IPS DF 6.9 (cell line): ENCODE data around the gene PRUNE2.

ENCODE experiments used
- DNase-seq: peaks from one replicate; pipeline ENCODE4 v3.0.0-alpha.2; 2013; ENCODE audit warnings: low read depth, low spot score
- H3K27ac ChIP-seq: one replicate; pipeline ENCODE4 v1.5.1; 2013; ENCODE audit warnings: low read length, control low read depth
- H3K27me3 ChIP-seq: 2 replicates; pipeline ENCODE4 v1.6.1; 2013; ENCODE audit warnings: mild to moderate bottlenecking, low read length; ENCODE audit not compliant: control insufficient read depth, insufficient read depth
- H3K36me3 ChIP-seq: 2 replicates; pipeline ENCODE4 v1.6.1; 2013; ENCODE audit warnings: low read length; ENCODE audit not compliant: control insufficient read depth, insufficient read depth
- H3K4me1 ChIP-seq: 2 replicates; pipeline ENCODE4 v1.6.1; 2013; ENCODE audit warnings: low read length; ENCODE audit not compliant: control insufficient read depth, insufficient read depth
- H3K4me3 ChIP-seq: 2 replicates; pipeline ENCODE4 v1.5.1; 2013; ENCODE audit warnings: mild to moderate bottlenecking, low read length
- H3K9me3 ChIP-seq: 2 replicates; pipeline ENCODE4 v1.6.1; 2013; ENCODE audit warnings: low read length, inconsistent platforms; ENCODE audit not compliant: control insufficient read depth, insufficient read depth
- WGBS: extraction: QIAGEN DNeasy Blood & Tissue Kit; methylation state at CpG from one replicate; pipeline ENCODE4 v1.1.7; 2013; ENCODE audit warnings: mixed read lengths, missing lambda C conversion rate; ENCODE audit not compliant: insufficient read length, insufficient coverage; 5-methylcytosine and 5-hydroxymethylcytosine counted together

The PRUNE2 gene

DNA sequence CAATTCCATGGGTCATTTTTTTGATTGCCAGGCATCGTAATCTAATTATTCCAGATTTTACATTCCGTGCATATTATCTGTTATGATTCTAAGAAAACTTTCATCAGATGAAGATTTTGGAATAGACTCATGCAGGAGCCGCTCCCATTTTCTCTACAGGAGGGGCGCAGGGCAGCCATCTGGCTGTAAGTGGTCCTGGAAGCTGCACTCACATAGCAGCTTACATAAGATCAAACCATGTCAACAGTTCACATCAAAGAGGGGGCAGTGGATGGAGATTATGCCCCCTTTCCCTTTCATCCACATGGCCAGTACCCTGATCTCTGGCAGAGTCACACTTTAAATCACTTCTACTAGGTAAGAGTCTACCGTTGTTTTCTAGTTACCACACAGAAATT lies 214.9 kb downstream of the PRUNE2 start:
- H3K4me3 ChIP-seq, result no peak overlapping the region
- H3K9me3 ChIP-seq, result no peaks in the 10 kb centered on the region
- no peaks in the 10 kb centered on the region for H3K4me1 ChIP-seq
- DNase-seq, result no peak
- peaks cover 2% of the 10 kb centered on the region; the same call in 1 of the 2 replicates for H3K27me3 ChIP-seq
- no peaks in the 10 kb centered on the region for H3K36me3 ChIP-seq
- H3K27ac ChIP-seq, result no peak overlapping the region
- WGBS, result no CpG with 5 or more reads among the region's 5 CpGs

DNA sequence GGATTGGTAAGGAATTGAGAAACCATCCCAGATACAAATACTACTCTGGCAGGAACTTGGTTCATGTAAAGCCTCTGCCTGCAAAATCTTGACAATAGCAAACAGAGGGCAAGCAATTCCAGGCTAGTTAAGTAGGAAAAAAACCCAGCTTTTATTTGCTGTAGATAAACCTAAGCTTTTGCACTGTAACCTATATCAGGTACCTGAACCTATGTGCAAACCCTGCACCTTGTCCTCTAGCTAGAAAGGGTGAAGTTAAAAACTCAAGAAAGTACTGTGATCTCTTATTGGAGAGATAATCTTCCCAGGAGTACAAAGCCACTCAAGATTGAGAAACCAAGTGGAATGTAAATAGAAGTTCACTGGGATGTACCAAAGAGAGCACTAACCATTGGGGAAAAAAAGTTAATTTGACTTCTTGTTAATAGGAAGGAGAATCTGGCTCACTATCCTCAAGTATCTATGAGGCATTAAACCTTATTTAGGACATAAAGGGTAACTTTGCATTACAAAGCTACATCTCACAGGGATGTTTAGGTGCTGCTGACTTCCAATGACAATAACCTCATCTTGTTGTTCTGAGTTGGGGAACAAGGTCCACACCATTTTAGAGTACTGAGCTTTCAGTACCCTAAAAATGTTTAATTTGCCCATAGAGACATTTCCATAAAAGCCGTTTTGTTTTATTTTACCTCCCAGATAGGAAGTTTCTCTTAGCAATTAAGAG lies 215.5 kb downstream of the PRUNE2 start:
- peaks cover 2% of the 10 kb centered on the region; the same call in 1 of the 2 replicates for H3K27me3 ChIP-seq
- DNase-seq, result no peak
- H3K4me1 ChIP-seq, result no peaks in the 10 kb centered on the region
- H3K9me3 ChIP-seq, result no peaks in the 10 kb centered on the region
- no peaks in the 10 kb centered on the region for H3K36me3 ChIP-seq
- H3K27ac ChIP-seq, result no peak overlapping the region
- WGBS, result no CpG with 5 or more reads among the region's 1 CpG
- no peak overlapping the region for H3K4me3 ChIP-seq

DNA sequence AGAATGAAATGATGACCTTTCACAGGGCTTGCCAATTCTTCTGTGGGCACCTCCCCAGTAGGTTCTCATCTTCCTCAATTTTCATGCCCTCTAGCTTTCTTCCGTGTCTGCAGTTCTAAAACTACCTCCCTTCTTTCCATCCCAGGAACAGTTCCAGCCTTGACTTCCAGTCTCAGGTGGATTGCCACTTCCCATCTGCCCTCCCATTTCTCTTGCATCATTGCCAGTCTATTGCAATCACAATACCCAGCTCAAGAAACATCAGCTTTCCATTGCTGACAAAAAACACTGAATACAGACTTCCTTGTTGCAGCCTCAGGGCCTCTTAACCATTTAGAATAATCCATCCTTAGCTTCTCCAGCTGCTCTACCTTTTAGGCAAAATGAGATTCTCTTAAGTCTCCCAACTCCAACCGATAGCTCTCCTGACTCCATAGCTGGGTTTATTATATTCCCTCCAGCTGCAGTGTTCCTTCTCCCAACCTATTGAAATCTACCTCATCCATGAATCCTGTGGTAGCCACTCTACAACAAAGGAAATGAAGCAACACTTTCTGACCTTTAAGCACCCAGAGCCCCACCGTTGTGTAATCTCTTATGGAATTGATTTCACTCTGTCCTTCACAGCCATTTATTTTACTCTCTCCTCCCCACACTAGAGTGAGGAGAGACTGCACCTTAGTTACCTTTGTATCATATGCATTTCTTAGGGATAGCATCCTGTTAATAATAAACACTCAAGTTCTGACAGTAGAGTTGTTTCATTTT lies 217.3 kb downstream of the PRUNE2 start:
- no peak overlapping the region for H3K4me3 ChIP-seq
- no peaks in the 10 kb centered on the region for H3K9me3 ChIP-seq
- no CpG with 5 or more reads among the region's 3 CpGs for WGBS
- DNase-seq, result no peak
- H3K4me1 ChIP-seq, result no peaks in the 10 kb centered on the region
- H3K27ac ChIP-seq, result no peak overlapping the region
- peaks cover 2% of the 10 kb centered on the region; the same call in 1 of the 2 replicates for H3K27me3 ChIP-seq
- no peaks in the 10 kb centered on the region for H3K36me3 ChIP-seq

DNA sequence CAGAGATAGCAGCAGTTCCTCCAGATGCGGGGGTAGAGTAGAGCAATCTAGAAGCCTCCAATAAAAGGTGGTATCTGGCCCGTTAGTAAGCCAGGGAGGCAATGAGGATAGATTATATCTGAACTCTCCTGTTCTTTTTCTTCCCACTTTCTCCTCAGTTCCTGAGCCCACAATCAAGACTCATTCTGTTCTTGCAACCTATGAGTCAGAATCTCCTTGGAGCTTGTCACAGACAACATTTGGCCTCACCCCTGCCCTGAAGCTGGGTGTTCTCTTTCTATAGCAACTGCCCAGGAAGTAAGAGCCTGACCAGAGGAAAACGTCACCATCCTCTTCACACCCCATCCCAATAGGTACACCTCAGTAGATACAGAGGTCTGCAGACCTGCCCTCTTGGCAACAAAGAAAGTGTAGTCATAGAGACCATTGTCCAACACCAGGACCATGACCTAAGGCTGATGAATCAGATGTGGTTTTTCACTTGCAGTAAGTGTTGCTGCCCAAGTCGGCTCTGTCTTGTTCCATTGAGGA lies 218.0 kb downstream of the PRUNE2 start:
- no peak overlapping the region for H3K4me3 ChIP-seq
- no peaks in the 10 kb centered on the region for H3K4me1 ChIP-seq
- no peaks in the 10 kb centered on the region for H3K9me3 ChIP-seq
- H3K27me3 ChIP-seq, result peaks cover 2% of the 10 kb centered on the region; the same call in 1 of the 2 replicates
- H3K36me3 ChIP-seq, result no peaks in the 10 kb centered on the region
- no peak overlapping the region for H3K27ac ChIP-seq
- no CpG with 5 or more reads among the region's 4 CpGs for WGBS
- DNase-seq, result no peak

DNA sequence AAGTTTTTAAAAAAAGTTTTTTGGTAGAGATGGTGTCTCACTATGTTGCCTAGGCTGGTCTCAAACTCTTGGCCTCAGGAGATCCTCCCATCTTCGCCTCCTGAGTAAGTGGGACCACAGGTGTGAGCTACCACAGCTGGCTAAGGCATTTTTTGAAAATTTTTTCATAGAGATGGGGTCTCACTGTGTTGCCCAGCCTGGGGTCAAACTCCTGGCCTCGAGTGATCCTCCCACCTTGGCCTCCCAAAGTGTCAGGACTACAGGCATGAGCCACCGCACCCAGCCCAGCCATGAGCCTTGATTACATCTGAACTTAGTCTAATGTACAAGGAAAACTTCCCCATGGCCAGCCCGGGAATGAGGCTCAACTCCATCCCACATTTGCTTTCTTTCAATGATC lies 219.2 kb downstream of the PRUNE2 start:
- Histone ChIP-seq H3K4me3 (no peak overlapping the region), H3K27me3 (peaks cover 2% of the 10 kb centered on the region; the same call in 1 of the 2 replicates), H3K27ac (no peak overlapping the region), H3K36me3 (no peaks in the 10 kb centered on the region), H3K9me3 (no peaks in the 10 kb centered on the region), H3K4me1 (no peaks in the 10 kb centered on the region)
- no CpG with 5 or more reads among the region's 4 CpGs for WGBS
- no peak for DNase-seq

DNA sequence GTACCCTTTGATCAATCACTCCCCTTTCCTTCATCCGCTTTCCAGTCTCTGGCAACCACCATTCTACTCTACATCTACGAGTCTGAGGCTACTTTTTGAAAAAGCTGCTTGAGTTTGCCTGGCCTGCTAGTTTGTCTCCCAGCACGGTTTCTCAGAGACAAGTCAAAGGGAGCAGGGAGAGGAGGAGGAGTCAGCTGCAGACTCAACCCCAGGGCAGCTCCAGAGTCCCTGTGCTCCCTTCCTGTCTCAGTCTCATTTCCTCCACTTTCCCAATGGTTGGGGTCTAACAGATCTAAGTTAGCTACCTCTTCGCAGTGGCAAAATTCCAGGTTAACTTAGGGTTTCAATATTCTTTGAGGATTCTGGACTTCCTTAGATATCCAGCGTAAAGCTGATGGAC lies 221.7 kb downstream of the PRUNE2 start:
- WGBS, result no CpG with 5 or more reads among the region's 5 CpGs
- H3K27ac ChIP-seq, result no peak overlapping the region

DNA sequence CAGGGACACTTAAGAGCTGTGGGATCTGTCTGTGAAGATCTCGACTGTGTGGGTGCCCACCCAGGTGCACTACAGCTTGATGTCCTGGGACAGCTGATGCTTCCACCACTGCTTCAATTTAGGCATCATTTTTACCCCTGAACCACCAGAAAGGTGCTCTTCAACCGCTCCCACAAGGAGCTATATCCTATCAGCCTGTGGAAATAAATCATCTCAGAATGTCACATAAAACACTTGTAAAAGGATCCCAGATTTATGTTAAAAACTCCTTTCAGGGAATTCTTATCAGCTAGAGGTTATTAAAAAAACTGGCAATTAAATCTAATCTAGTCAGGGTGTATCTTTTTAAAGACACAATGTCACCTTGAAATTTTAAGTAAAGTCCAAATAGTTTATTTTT lies 224.4 kb downstream of the PRUNE2 start:
- WGBS, result no CpG with 5 or more reads among the region's 2 CpGs
- no peaks in the 10 kb centered on the region for H3K27me3 ChIP-seq
- H3K9me3 ChIP-seq, result no peaks in the 10 kb centered on the region
- DNase-seq, result no peak
- no peak overlapping the region for H3K27ac ChIP-seq
- no peaks in the 10 kb centered on the region for H3K4me1 ChIP-seq
- no peaks in the 10 kb centered on the region for H3K36me3 ChIP-seq
- H3K4me3 ChIP-seq, result no peak overlapping the region

More for the DNA sequence above, 221.7 kb downstream of the PRUNE2 start:
- Histone ChIP-seq H3K27me3 (no peaks in the 10 kb centered on the region), H3K4me1 (no peaks in the 10 kb centered on the region), H3K4me3 (no peak overlapping the region), H3K9me3 (no peaks in the 10 kb centered on the region), H3K36me3 (no peaks in the 10 kb centered on the region)
- DNase-seq, result no peak

DNA sequence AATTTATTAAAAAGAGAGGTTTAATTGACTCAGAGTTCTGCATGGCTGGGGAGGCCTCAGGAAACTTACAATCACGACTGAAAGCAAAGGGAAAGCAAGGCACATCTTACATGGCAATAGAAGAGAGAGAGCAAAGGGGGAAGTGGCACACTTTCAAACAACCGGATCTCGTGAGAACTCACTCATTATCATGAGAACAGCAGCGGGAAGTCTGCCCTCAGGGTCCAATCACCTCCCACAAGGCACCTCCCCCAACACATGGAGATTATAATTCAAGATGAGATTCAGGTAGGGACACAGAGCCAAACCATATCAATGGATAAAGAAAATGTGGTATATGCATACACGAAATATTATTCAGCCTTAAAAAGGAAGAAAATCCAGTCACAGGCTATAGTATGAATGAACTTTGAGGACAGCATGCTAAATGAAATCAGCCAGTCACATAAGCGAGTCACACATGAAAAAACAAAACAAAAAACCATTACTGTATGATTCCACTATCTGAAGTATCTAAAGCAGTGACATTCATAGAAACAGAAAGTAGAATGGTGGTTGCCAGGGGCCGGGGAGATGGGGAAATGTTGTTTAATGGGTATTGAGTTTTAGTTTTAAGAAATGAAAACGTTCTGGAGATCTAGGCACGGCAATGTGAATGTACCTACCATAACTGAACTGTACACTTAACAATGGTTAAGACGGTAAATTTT lies 225.0 kb downstream of the PRUNE2 start:
- H3K9me3 ChIP-seq, result no peaks in the 10 kb centered on the region
- H3K36me3 ChIP-seq, result no peaks in the 10 kb centered on the region
- 100% methylated on average over 3 of the region's 10 CpGs for WGBS
- no peak overlapping the region for H3K27ac ChIP-seq
- no peaks in the 10 kb centered on the region for H3K27me3 ChIP-seq
- no peak overlapping the region for H3K4me3 ChIP-seq
- H3K4me1 ChIP-seq, result no peaks in the 10 kb centered on the region
- no peak for DNase-seq

DNA sequence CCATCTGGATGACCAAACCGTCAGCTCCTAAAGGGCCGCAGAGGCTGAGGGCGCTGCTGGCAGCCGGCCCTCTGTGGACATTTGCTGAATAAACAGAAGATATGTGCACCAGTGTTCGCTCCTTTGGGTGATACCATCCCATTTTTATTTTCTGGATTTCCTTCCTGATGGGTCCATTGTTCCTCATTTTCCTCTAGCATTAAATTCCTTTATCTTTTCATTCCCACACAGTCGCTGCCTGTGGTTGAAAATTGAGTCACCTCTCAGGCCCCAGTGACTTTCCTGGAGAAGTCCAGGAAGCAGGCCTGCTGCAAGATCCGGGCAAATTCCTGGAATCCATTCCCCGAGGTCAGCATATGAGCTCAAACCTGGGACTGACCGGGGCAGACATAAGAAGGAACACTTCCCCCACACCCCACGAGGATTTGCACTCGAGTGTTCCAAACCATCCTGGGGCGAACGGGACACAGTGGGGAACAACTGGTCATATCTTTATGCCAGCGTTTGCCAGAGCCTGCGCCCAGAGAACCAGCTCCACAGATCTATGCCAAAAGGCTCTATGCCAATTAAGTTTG lies 228.3 kb downstream of the PRUNE2 start:
- Histone ChIP-seq H3K9me3 (no peaks in the 10 kb centered on the region), H3K36me3 (no peaks in the 10 kb centered on the region), H3K4me3 (no peak overlapping the region), H3K4me1 (no peaks in the 10 kb centered on the region), H3K27ac (no peak overlapping the region), H3K27me3 (no peaks in the 10 kb centered on the region)
- no peak for DNase-seq
- no CpG with 5 or more reads among the region's 15 CpGs for WGBS

DNA sequence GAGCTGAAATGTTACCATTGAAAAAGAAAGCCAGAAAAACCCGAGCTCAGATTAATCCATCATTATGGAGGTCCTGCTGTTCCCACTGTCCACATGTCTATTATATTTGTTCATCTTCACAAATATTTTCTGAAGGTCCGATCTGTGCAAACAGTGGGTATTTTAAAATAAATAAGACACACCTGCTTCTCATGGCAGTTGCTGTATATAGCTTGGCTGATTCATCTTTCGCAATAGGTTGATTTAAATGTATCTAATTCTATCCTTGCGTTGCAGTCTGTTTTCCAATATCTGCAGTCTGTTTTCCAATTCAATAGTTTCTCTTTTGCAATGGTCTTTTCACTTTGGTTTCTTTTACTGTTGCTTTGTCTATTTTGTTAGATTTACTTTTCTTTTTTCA lies 229.1 kb downstream of the PRUNE2 start:
- Histone ChIP-seq H3K9me3 (no peaks in the 10 kb centered on the region), H3K27ac (no peak overlapping the region), H3K27me3 (no peaks in the 10 kb centered on the region), H3K36me3 (no peaks in the 10 kb centered on the region), H3K4me1 (no peaks in the 10 kb centered on the region), H3K4me3 (no peak overlapping the region)
- no peak for DNase-seq
- WGBS, result no CpG with 5 or more reads among the region's 4 CpGs
